Sigmoid colon (tissue), 4 donors: Measurements from ENCODE around the gene IYD.

Experiments
- CTCF ChIP-seq, 4 experiments: fragments of 450-650 bp in 3 of 4; fragments of 200-600 bp in 1 of 4; IDR thresholded peaks; one replicate each; pipeline ENCODE4 v1.5.1; 2016 to 2019; ENCODE audit warnings: antibody characterized with exemption in 4 of 4, mild to moderate bottlenecking in 3 of 4, moderate library complexity in 2 of 4
- EP300 ChIP-seq, 4 donors: sonication (generic); formaldehyde crosslinking; IDR thresholded peaks; one replicate each; pipeline ENCODE4 v1.6.1; 2017; ENCODE audit warnings: antibody characterized with exemption in 4 of 4
- POLR2A ChIP-seq, 2 donors: fragments of 450-650 bp; IDR thresholded peaks; one replicate each; pipeline ENCODE4 v1.6.1; 2016; ENCODE audit warnings: antibody characterized with exemption in 2 of 2, mild to moderate bottlenecking in 2 of 2, moderate library complexity in 2 of 2
- POLR2AphosphoS5 ChIP-seq, 4 donors: sonication (generic); formaldehyde crosslinking; IDR thresholded peaks; one replicate each; pipeline ENCODE4 v1.6.1; 2017; ENCODE audit warnings: antibody characterized with exemption in 4 of 4

GRCh38 chr6:150355932-150356331 lies 12.9 kb upstream of the IYD start:
- TF ChIP-seq CTCF (IDR thresholded peaks at IDR 0.05) (no peak), POLR2AphosphoS5 (IDR thresholded peaks at IDR 0.05) (no peak), EP300 (IDR thresholded peaks at IDR 0.05) (no peak), POLR2A (IDR thresholded peaks at IDR 0.05) (no peak)
